Keratinocyte (primary cell): Measurements from ENCODE around the gene PLS3. TPM values are rescaled to one million over a fixed set of nuclear protein-coding genes. Genes with fewer than 3 reads are reported as not detected.
"Not testable (repeated sequence)": the region's sequence is repeated elsewhere in the genome, so short reads cannot be mapped to it uniquely, and the experiment has no call there.

Experiments used
- DNase-seq: peaks from one replicate; pipeline ENCODE4 v3.0.0-alpha.2; 2011; ENCODE audit warnings: low read depth, missing footprints, low spot score
- FAIRE-seq: peaks from 2 replicates; lab custom pipeline; 2011; peaks lifted over from hg19 to GRCh38; lab: Jason Lieb, UNC
- H2AFZ ChIP-seq: 2 replicates; pipeline ENCODE4 v1.6.0; 2012; ENCODE audit warnings: low read length, control low read depth, inconsistent platforms; ENCODE audit not compliant: control insufficient read depth
- H3K27ac ChIP-seq: 2 replicates; pipeline ENCODE4 v1.5.1; 2011; ENCODE audit warnings: low read length; ENCODE audit not compliant: control insufficient read depth, insufficient read depth
- H3K27me3 ChIP-seq: 3 replicates; pipeline ENCODE4 v1.6.0; 2011; ENCODE audit warnings: low read length; ENCODE audit not compliant: control insufficient read depth, insufficient read depth; ENCODE audit errors: extremely low read depth
- H3K36me3 ChIP-seq, 2 experiments: 2 replicates in 1 of 2; 3 replicates in 1 of 2; pipeline ENCODE4 v1.5.1; 2011; ENCODE audit warnings: low read length in 2 of 2, mild to moderate bottlenecking in 1 of 2; ENCODE audit not compliant: control insufficient read depth in 2 of 2, insufficient read depth in 2 of 2; ENCODE audit errors: extremely low read depth in 1 of 2
- H3K4me1 ChIP-seq: 3 replicates; pipeline ENCODE4 v1.5.1; 2011; ENCODE audit warnings: low read length; ENCODE audit not compliant: control insufficient read depth, insufficient read depth; ENCODE audit errors: extremely low read depth
- H3K4me2 ChIP-seq: 3 replicates; pipeline ENCODE4 v1.6.0; 2011; ENCODE audit warnings: low read depth, low read length; ENCODE audit not compliant: control insufficient read depth, insufficient read depth; ENCODE audit errors: extremely low read depth
- H3K4me3 ChIP-seq, 3 experiments: fragments of 200-600 bp in 1 of 3; sonication (generic) in 1 of 3; 2 replicates in 2 of 3; 3 replicates in 1 of 3; pipeline ENCODE4 v1.5.1; 2011 to 2016; ENCODE audit warnings: low read length in 3 of 3, mild to moderate bottlenecking in 3 of 3, control low read depth in 2 of 3, inconsistent platforms in 1 of 3, low read depth in 1 of 3, mixed read lengths in 1 of 3, mixed run types in 1 of 3, moderate library complexity in 1 of 3; ENCODE audit not compliant: control insufficient read depth in 2 of 3, insufficient read depth in 2 of 3; ENCODE audit errors: extremely low read depth in 1 of 3
- H3K79me2 ChIP-seq: 2 replicates; pipeline ENCODE4 v1.6.0; 2012; ENCODE audit warnings: low read length; ENCODE audit not compliant: control insufficient read depth, insufficient read depth
- H3K9ac ChIP-seq: 3 replicates; pipeline ENCODE4 v1.6.0; 2011; ENCODE audit warnings: low read length; ENCODE audit not compliant: control insufficient read depth, insufficient read depth; ENCODE audit errors: extremely low read depth
- H3K9me1 ChIP-seq: 3 replicates; pipeline ENCODE4 v1.6.0; 2011; ENCODE audit warnings: low read length; ENCODE audit not compliant: control insufficient read depth, insufficient read depth; ENCODE audit errors: extremely low read depth
- H3K9me3 ChIP-seq: 2 replicates; pipeline ENCODE4 v1.5.1; 2012; ENCODE audit warnings: low read depth, low read length; ENCODE audit not compliant: control insufficient read depth
- H4K20me1 ChIP-seq: 3 replicates; pipeline ENCODE4 v1.6.0; 2011; ENCODE audit warnings: low read length; ENCODE audit not compliant: control insufficient read depth, insufficient read depth; ENCODE audit errors: extremely low read depth
- EZH2 ChIP-seq: IDR thresholded peaks from one replicate; pipeline ENCODE4 v1.6.1; 2012; ENCODE audit warnings: inconsistent platforms, mild to moderate bottlenecking, low read length, moderate library complexity
- dilution Hi-C: fragments of 300-500 bp; cut with MboI; formaldehyde crosslinking; loops from one replicate; pipeline ENCODE4 v1.7.0; 2020; ENCODE audit warnings: low sequenced_read_pairs; ENCODE audit not compliant: extremely low pct_ligation_motif_present
- polyA plus RNA-seq, 5 experiments: library from polyadenylated mRNA; depleted of rRNA in 3 of 5; stranded (reverse) in 3 of 5; stranded (forward) in 1 of 5; unstranded in 1 of 5; fragments of >200 nt; gene quantifications; 1 replicate in 1 of 5; 2 replicates in 3 of 5; 3 replicates in 1 of 5; pipeline versions ENCODE4 v1.2.1 to v1.2.3, GENCODE V29; 2011 to 2012; ENCODE audit warnings: missing spikeins in 2 of 5, low read depth in 1 of 5, low replicate concordance in 1 of 5
- TF ChIP-seq, protein P1 (sequence below), 3 experiments: IDR thresholded peaks in 1 of 3; conservative IDR thresholded peaks in 1 of 3; optimal IDR thresholded peaks in 1 of 3; 2 replicates in 2 of 3; 3 replicates in 1 of 3; pipeline versions ENCODE3 to v1.5.1; 2011; ENCODE audit warnings: low read length in 3 of 3, mild to moderate bottlenecking in 3 of 3, moderate library complexity in 2 of 3, control low read depth in 1 of 3, inconsistent platforms in 1 of 3; ENCODE audit not compliant: insufficient read depth in 2 of 3; ENCODE audit errors: extremely low read depth in 1 of 3

The PLS3 gene
- polyA plus RNA-seq, 1 donor (not counting 4 experiments of a cell fraction or from before 2014, with no cell fraction given), result 457 TPM

DNA sequence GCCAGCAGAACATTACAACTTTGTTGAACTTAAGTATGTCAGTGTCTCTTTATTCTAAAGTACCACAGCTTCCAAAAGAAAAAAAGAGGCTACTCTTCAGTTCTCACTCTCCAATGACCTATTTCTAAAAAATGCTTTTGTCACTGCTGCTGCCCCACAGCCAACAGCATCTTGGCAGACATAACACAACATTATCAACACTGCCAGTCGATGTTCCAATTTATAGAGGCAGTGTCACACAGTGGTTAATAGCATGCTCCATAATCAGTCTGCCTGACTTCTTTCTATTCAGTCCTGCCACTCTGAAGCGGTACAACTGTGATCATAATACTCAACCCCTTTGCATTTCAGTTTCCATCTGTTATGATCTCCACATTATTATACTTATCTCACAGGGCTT, 69.2 kb downstream of the PLS3 start:
- H3K27ac ChIP-seq, result no peak overlapping the region
- no peaks in the 10 kb centered on the region for H3K9me1 ChIP-seq
- peaks cover 3 to 11% of the 10 kb centered on the region in 2 experiments for H3K36me3 ChIP-seq
- H3K4me2 ChIP-seq, result no peak overlapping the region
- no peak overlapping the region for H2AFZ ChIP-seq
- dilution Hi-C loops, result no loop called here
- FAIRE-seq, result no peak
- H3K79me2 ChIP-seq, result no peaks in the 10 kb centered on the region
- DNase-seq, result no peak
- peaks cover 6% of the 10 kb centered on the region for H3K4me1 ChIP-seq
- no peaks in the 10 kb centered on the region for H4K20me1 ChIP-seq
- no peak overlapping the region for H3K4me3 ChIP-seq
- TF ChIP-seq EZH2, result no peak
- TF ChIP-seq, protein P1, sequence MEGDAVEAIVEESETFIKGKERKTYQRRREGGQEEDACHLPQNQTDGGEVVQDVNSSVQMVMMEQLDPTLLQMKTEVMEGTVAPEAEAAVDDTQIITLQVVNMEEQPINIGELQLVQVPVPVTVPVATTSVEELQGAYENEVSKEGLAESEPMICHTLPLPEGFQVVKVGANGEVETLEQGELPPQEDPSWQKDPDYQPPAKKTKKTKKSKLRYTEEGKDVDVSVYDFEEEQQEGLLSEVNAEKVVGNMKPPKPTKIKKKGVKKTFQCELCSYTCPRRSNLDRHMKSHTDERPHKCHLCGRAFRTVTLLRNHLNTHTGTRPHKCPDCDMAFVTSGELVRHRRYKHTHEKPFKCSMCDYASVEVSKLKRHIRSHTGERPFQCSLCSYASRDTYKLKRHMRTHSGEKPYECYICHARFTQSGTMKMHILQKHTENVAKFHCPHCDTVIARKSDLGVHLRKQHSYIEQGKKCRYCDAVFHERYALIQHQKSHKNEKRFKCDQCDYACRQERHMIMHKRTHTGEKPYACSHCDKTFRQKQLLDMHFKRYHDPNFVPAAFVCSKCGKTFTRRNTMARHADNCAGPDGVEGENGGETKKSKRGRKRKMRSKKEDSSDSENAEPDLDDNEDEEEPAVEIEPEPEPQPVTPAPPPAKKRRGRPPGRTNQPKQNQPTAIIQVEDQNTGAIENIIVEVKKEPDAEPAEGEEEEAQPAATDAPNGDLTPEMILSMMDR (optimal IDR thresholded peaks at IDR 0.05 in 1 of 3, IDR thresholded peaks at IDR 0.05 in 1 of 3, conservative IDR thresholded peaks at IDR 0.05 in 1 of 3; ENCODE audit: extremely low read depth in 1 of 3, insufficient read depth in 2 of 3, low read length in 3 of 3), result no peak
- H3K27me3 ChIP-seq, result no peaks in the 10 kb centered on the region
- H3K9me3 ChIP-seq, result no peaks in the 10 kb centered on the region
- no peak overlapping the region for H3K9ac ChIP-seq

DNA sequence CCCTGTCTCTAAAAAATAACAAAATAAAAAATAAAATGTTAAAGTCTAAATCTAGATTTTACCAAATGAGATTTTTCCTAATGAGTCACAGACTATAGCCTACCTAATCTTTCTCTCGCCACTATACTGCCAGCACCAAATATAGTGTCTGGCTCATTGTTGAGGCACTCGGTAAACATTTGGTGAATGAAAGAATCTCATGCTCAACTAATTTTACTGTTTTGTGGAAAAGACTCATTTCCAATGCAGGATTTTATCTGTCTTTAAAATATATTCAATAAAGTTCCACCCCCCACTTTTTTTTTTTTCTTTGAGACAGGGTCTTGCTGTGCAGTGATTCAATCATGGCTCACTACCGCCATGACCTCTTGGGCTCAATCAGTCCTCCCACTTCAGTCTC, 71.5 kb downstream of the PLS3 start:
- DNase-seq, result no peak
- Histone ChIP-seq H3K27me3 (no peaks in the 10 kb centered on the region), H3K4me1 (no peaks in the 10 kb centered on the region), H4K20me1 (no peaks in the 10 kb centered on the region), H3K27ac (no peak overlapping the region), H3K79me2 (no peaks in the 10 kb centered on the region), H3K9me1 (no peaks in the 10 kb centered on the region), H3K36me3 (peaks cover 3 to 14% of the 10 kb centered on the region in 2 experiments), H3K9me3 (no peaks in the 10 kb centered on the region), H3K9ac (no peak overlapping the region), H3K4me3 (no peak overlapping the region), H2AFZ (no peak overlapping the region), H3K4me2 (no peak overlapping the region)
- dilution Hi-C loops, result no loop called here
- TF ChIP-seq, protein P1 (optimal IDR thresholded peaks at IDR 0.05 in 1 of 3, IDR thresholded peaks at IDR 0.05 in 1 of 3, conservative IDR thresholded peaks at IDR 0.05 in 1 of 3; ENCODE audit: extremely low read depth in 1 of 3, insufficient read depth in 2 of 3, low read length in 3 of 3), result no peak
- TF ChIP-seq EZH2, result no peak
- no peak for FAIRE-seq

DNA sequence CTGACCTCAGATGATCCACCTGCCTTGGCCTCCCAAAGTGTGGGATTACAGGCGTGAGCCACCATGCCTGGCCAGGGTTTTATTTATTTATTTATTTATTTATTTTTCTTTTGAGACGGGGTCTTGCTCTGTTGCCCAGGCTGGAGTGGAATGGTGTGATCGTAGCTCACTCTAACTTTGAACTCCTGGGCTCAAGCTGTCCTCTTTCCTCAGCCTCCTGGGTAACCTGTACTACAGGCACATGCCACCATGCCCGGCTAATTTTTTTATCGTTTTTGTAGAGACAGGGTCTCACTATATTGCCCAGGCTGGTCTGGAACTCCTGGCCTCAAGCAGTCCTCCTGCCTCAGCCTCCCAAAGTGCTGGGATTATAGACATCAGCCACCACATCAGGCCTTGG, 72.4 kb downstream of the PLS3 start:
- H3K4me3 ChIP-seq, H3K27me3 ChIP-seq, H3K9me3 ChIP-seq, H3K9ac ChIP-seq, H4K20me1 ChIP-seq, H3K9me1 ChIP-seq, dilution Hi-C loops, H3K79me2 ChIP-seq, FAIRE-seq, DNase-seq, H2AFZ ChIP-seq, H3K4me1 ChIP-seq, H3K27ac ChIP-seq, H3K4me2 ChIP-seq: not testable (repeated sequence)
- peaks cover 3 to 18% of the 10 kb centered on the region in 2 experiments for H3K36me3 ChIP-seq
